ENCODE results near the gene MAP3K4. TPM values are rescaled to one million over a fixed set of nuclear protein-coding genes. Genes with fewer than 3 reads are reported as not detected.
A peak's percentile ranks its signal among the peaks of the same experiment; 100 is the strongest.
"Not testable (repeated sequence)": the region's sequence is repeated elsewhere in the genome, so short reads cannot be mapped to it uniquely, and the experiment has no call there.

MAP3K4 gene
- total and polyA plus RNA-seq, 7 donors = 4.6 to 79.2 (median 22.7) TPM

- 93% methylated on average over 2 of the region's 2 CpGs for WGBS, 2 donors
- TF ChIP-seq CTCF (IDR thresholded peaks at IDR 0.05) = no peak
- TF ChIP-seq POLR2AphosphoS5 (IDR thresholded peaks at IDR 0.05) = no peak
- no peak for TF ChIP-seq POLR2A (IDR thresholded peaks at IDR 0.05)
- TF ChIP-seq EP300 (IDR thresholded peaks at IDR 0.05) = no peak
- intact Hi-C loops (cut with DNase I) = no loop called here
- H3K27me3 ChIP-seq = no peaks in the 10 kb centered on the region
- H3K4me3 ChIP-seq = no peak overlapping the region
- peaks cover 0 to 85% (median 18%) of the 10 kb centered on the region in 4 donors for H3K36me3 ChIP-seq
- peaks cover 0 to under 1% (median 0%) of the 10 kb centered on the region in 4 donors for H3K9me3 ChIP-seq
- no peak overlapping the region for H3K27ac ChIP-seq
- DNase-seq = no peak
- H3K4me1 ChIP-seq = no peaks in the 10 kb centered on the region
Measured at GRCh38 chr6:161117942-161118341, 126.4 kb downstream of the MAP3K4 start.

- intact Hi-C loops (cut with DNase I); H3K4me3 ChIP-seq; H3K9me3 ChIP-seq; H3K27ac ChIP-seq; H3K27me3 ChIP-seq; DNase-seq; H3K4me1 ChIP-seq: not testable (repeated sequence)
- H3K36me3 ChIP-seq = peaks cover 0 to 42% (median 1%) of the 10 kb centered on the region in 4 donors
Measured at GRCh38 chr6:161123319-161123718, 131.8 kb downstream of the MAP3K4 start.

- Histone ChIP-seq H3K4me3 (no peak overlapping the region), H3K9me3 (peaks cover 0 to 5% (median 2%) of the 10 kb centered on the region in 4 donors), H3K27me3 (no peaks in the 10 kb centered on the region), H3K36me3 (peaks cover 0 to 28% (median 0%) of the 10 kb centered on the region in 4 donors), H3K27ac (peak overlapping the region in 2 of 4 donors; percentile 48 to 49), H3K4me1 (no peaks in the 10 kb centered on the region)
- intact Hi-C loops (cut with DNase I) = no loop called here
- 94 to 95% methylated on average over 2 of the region's 2 CpGs for WGBS, 2 donors
- TF ChIP-seq EP300 (IDR thresholded peaks at IDR 0.05) = no peak
- peak in 3 of 4 donors; percentile 37 to 79 (median 70) for TF ChIP-seq POLR2AphosphoS5 (IDR thresholded peaks at IDR 0.05)
- no peak for DNase-seq
Measured at GRCh38 chr6:161125591-161125990, 134.0 kb downstream of the MAP3K4 start.

- Histone ChIP-seq H3K4me3 (no peak overlapping the region), H3K36me3 (peaks cover 0 to 15% (median 0%) of the 10 kb centered on the region in 4 donors), H3K9me3 (peaks cover 0 to 5% (median 2%) of the 10 kb centered on the region in 4 donors), H3K27ac (no peak overlapping the region), H3K27me3 (no peaks in the 10 kb centered on the region), H3K4me1 (no peaks in the 10 kb centered on the region)
- TF ChIP-seq CTCF (IDR thresholded peaks at IDR 0.05) (no peak), EP300 (IDR thresholded peaks at IDR 0.05) (no peak), POLR2AphosphoS5 (IDR thresholded peaks at IDR 0.05) (no peak), POLR2A (IDR thresholded peaks at IDR 0.05) (no peak)
- 97 to 98% methylated on average over 7 of the region's 7 CpGs for WGBS, 2 donors
- no peak for DNase-seq
- intact Hi-C loops (cut with DNase I) = no loop called here
Measured at GRCh38 chr6:161127071-161127740, 135.6 kb downstream of the MAP3K4 start.

- DNase-seq = no peak
- TF ChIP-seq EP300 (IDR thresholded peaks at IDR 0.05) = no peak
- 89 to 92% methylated on average over 2 of the region's 2 CpGs for WGBS, 2 donors
Measured at GRCh38 chr6:161128230-161128629, 136.7 kb downstream of the MAP3K4 start.

GRCh38 chr6:161128680-161129196 is 137.2 kb downstream of the MAP3K4 start:
- no peak overlapping the region for H3K27ac ChIP-seq
- no peaks in the 10 kb centered on the region for H3K27me3 ChIP-seq
- DNase-seq = no peak
- peaks cover 0 to 15% (median 0%) of the 10 kb centered on the region in 4 donors for H3K36me3 ChIP-seq
- no peak overlapping the region for H3K4me3 ChIP-seq
- no peaks in the 10 kb centered on the region for H3K4me1 ChIP-seq
- TF ChIP-seq POLR2AphosphoS5 (IDR thresholded peaks at IDR 0.05) = no peak
- TF ChIP-seq EP300 (IDR thresholded peaks at IDR 0.05) = no peak
- no peak for TF ChIP-seq CTCF (IDR thresholded peaks at IDR 0.05)
- TF ChIP-seq POLR2A (IDR thresholded peaks at IDR 0.05) = no peak
- peaks cover 0 to 3% (median 0%) of the 10 kb centered on the region in 4 donors for H3K9me3 ChIP-seq
- WGBS, 2 donors = 89 to 90% methylated on average over 12 of the region's 12 CpGs
- intact Hi-C loops (cut with DNase I) = no loop called here

More at GRCh38 chr6:161128230-161128629, 136.7 kb downstream of the MAP3K4 start:
- Histone ChIP-seq H3K4me3 (no peak overlapping the region), H3K4me1 (no peaks in the 10 kb centered on the region), H3K36me3 (peaks cover 0 to 20% (median 0%) of the 10 kb centered on the region in 4 donors), H3K9me3 (peaks cover 0 to 3% (median 0%) of the 10 kb centered on the region in 4 donors), H3K27ac (no peak overlapping the region), H3K27me3 (no peaks in the 10 kb centered on the region)
- intact Hi-C loops (cut with DNase I) = no loop called here

All from sigmoid colon (tissue), 7 donors.